Testis (tissue), 2 donors: Measurements from ENCODE around the gene BTBD17.

ENCODE experiments used
- POLR2A ChIP-seq: fragments of 450-650 bp; IDR thresholded peaks from one replicate; pipeline ENCODE4 v1.6.1; 2017; ENCODE audit warnings: antibody characterized with exemption, mild to moderate bottlenecking, moderate library complexity
- TF ChIP-seq, protein P1 (sequence below), 3 experiments: fragments of 450-650 bp in 2 of 3; fragments of 200-600 bp in 1 of 3; sonication (generic) in 1 of 3; IDR thresholded peaks; one replicate each; pipeline ENCODE4 v1.5.1; 2016 to 2019; ENCODE audit warnings: antibody characterized with exemption in 3 of 3, mild to moderate bottlenecking in 2 of 3, moderate library complexity in 1 of 3

- no peak for TF ChIP-seq POLR2A
- TF ChIP-seq, protein P1, sequence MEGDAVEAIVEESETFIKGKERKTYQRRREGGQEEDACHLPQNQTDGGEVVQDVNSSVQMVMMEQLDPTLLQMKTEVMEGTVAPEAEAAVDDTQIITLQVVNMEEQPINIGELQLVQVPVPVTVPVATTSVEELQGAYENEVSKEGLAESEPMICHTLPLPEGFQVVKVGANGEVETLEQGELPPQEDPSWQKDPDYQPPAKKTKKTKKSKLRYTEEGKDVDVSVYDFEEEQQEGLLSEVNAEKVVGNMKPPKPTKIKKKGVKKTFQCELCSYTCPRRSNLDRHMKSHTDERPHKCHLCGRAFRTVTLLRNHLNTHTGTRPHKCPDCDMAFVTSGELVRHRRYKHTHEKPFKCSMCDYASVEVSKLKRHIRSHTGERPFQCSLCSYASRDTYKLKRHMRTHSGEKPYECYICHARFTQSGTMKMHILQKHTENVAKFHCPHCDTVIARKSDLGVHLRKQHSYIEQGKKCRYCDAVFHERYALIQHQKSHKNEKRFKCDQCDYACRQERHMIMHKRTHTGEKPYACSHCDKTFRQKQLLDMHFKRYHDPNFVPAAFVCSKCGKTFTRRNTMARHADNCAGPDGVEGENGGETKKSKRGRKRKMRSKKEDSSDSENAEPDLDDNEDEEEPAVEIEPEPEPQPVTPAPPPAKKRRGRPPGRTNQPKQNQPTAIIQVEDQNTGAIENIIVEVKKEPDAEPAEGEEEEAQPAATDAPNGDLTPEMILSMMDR (IDR thresholded peaks at IDR 0.05): no peak
These were observed 32.7 kb upstream of the BTBD17 start for GRCh38 chr17:74394275-74394950.
